Stomach (tissue), 9 donors: ENCODE results near the gene DHX58. TPM values are rescaled to one million over a fixed set of nuclear protein-coding genes. Genes with fewer than 3 reads are reported as not detected.

ENCODE experiments used
- DNase-seq, 2 donors: peaks; one replicate each; pipeline versions ENCODE4 v3.0.0 to v3.0.0-alpha.2; 2013 to 2019
- H3K27ac ChIP-seq, 5 donors: fragments of 200-600 bp in 4 of 5; sonication (generic) in 4 of 5; one replicate each; pipeline ENCODE4 v1.5.1; 2013 to 2019; ENCODE audit warnings: mild to moderate bottlenecking in 1 of 5, moderate library complexity in 1 of 5
- H3K27me3 ChIP-seq, 3 donors: fragments of 200-600 bp; sonication (generic); one replicate each; pipeline ENCODE4 v1.5.1; 2017 to 2019; ENCODE audit warnings: mixed run types in 1 of 3
- H3K36me3 ChIP-seq, 4 donors: fragments of 200-600 bp; sonication (generic); 1 replicate in 3 of 4; 2 replicates in 1 of 4; pipeline ENCODE4 v1.5.1; 2016 to 2019
- H3K4me1 ChIP-seq, 4 donors: fragments of 200-600 bp; sonication (generic); one replicate each; pipeline ENCODE4 v1.5.1; 2016 to 2019
- H3K4me3 ChIP-seq, 4 donors: fragments of 200-600 bp; sonication (generic) in 3 of 4; one replicate each; pipeline ENCODE4 v1.5.1; 2016 to 2019; ENCODE audit warnings: mild to moderate bottlenecking in 1 of 4
- H3K9me3 ChIP-seq, 4 donors: fragments of 200-600 bp; sonication (generic); one replicate each; pipeline ENCODE4 v1.5.1; 2016 to 2019
- EP300 ChIP-seq: sonication (generic); formaldehyde crosslinking; IDR thresholded peaks from one replicate; pipeline ENCODE4 v1.6.1; 2017; ENCODE audit warnings: antibody characterized with exemption
- POLR2A ChIP-seq, 4 donors: fragments of 450-650 bp; IDR thresholded peaks; one replicate each; pipeline ENCODE4 v1.6.1; 2016; ENCODE audit warnings: antibody characterized with exemption in 4 of 4, control low read depth in 2 of 4, mild to moderate bottlenecking in 1 of 4, moderate library complexity in 1 of 4
- POLR2AphosphoS5 ChIP-seq, 3 donors: sonication (generic); formaldehyde crosslinking; IDR thresholded peaks; one replicate each; pipeline ENCODE4 v1.6.1; 2016; ENCODE audit warnings: antibody characterized with exemption in 3 of 3
- WGBS, 5 donors: extraction: QIAGEN DNeasy Blood & Tissue Kit in 3 of 5; methylation state at CpG; one replicate each; pipeline versions ENCODE4 v1.1.5 to v1.1.7; 2013 to 2018; 5-methylcytosine and 5-hydroxymethylcytosine counted together
- intact Hi-C: fragments of 100-400 bp; cut with DNase I; formaldehyde crosslinking; loops from one replicate; pipeline ENCODE4 v1.15.1; 2023; ENCODE audit warnings: low total_unique reads
- polyA plus RNA-seq, 3 donors: library from polyadenylated mRNA; stranded (reverse); fragments of 200-250 nt; gene quantifications; one replicate each; pipeline ENCODE4 v1.2.3, GENCODE V29; 2013
- total RNA-seq, 5 donors: library from RNA; depleted of rRNA; stranded (reverse); fragments of >200 nt; gene quantifications; one replicate each; pipeline versions ENCODE4 v1.1.0 to v1.2.3, GENCODE V29; 2014 to 2016
- TF ChIP-seq, protein P1 (sequence below), 7 experiments: fragments of 450-650 bp in 4 of 7; fragments of 200-600 bp in 3 of 7; sonication (generic) in 3 of 7; IDR thresholded peaks; one replicate each; pipeline ENCODE4 v1.5.1; 2016 to 2019; ENCODE audit warnings: antibody characterized with exemption in 7 of 7, control low read depth in 2 of 7, mild to moderate bottlenecking in 1 of 7
- donor health status: healthy with polysubstance abuse.
- donor health status: Bipolar disorder and iron deficiency.
- donor health status: healthy.

Gene DHX58
- total and polyA plus RNA-seq, 8 donors, result 3.2 to 23.4 (median 12.9) TPM

- TF ChIP-seq POLR2A (IDR thresholded peaks at IDR 0.05), result no peak
- TF ChIP-seq POLR2AphosphoS5 (IDR thresholded peaks at IDR 0.05), result no peak
- TF ChIP-seq EP300, result no peak
- TF ChIP-seq, protein P1, sequence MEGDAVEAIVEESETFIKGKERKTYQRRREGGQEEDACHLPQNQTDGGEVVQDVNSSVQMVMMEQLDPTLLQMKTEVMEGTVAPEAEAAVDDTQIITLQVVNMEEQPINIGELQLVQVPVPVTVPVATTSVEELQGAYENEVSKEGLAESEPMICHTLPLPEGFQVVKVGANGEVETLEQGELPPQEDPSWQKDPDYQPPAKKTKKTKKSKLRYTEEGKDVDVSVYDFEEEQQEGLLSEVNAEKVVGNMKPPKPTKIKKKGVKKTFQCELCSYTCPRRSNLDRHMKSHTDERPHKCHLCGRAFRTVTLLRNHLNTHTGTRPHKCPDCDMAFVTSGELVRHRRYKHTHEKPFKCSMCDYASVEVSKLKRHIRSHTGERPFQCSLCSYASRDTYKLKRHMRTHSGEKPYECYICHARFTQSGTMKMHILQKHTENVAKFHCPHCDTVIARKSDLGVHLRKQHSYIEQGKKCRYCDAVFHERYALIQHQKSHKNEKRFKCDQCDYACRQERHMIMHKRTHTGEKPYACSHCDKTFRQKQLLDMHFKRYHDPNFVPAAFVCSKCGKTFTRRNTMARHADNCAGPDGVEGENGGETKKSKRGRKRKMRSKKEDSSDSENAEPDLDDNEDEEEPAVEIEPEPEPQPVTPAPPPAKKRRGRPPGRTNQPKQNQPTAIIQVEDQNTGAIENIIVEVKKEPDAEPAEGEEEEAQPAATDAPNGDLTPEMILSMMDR (IDR thresholded peaks at IDR 0.05), result no peak
- 86 to 90% (median 88%) methylated on average over 24 to 28 of the region's 28 CpGs for WGBS, 5 donors
- intact Hi-C loops, result loop anchor here (5.0 kb wide), 1 partner anchor 91 kb away; the partner anchor contains the start of gene NKIRAS2
- Histone ChIP-seq H3K27ac (peak overlapping the region; percentile 92 to 96 (median 92)), H3K4me3 (peak overlapping the region in 1 of 4 donors; percentile 65), H3K36me3 (peaks cover 5 to 67% (median 51%) of the 10 kb centered on the region in 4 donors), H3K27me3 (no peaks in the 10 kb centered on the region), H3K9me3 (no peaks in the 10 kb centered on the region), H3K4me1 (peaks cover 18 to 40% (median 29%) of the 10 kb centered on the region in 4 donors)
- DNase-seq, result no peak
Measured at GRCh38 chr17:42113293-42114069, 967 bp upstream of the DHX58 start.

DNA sequence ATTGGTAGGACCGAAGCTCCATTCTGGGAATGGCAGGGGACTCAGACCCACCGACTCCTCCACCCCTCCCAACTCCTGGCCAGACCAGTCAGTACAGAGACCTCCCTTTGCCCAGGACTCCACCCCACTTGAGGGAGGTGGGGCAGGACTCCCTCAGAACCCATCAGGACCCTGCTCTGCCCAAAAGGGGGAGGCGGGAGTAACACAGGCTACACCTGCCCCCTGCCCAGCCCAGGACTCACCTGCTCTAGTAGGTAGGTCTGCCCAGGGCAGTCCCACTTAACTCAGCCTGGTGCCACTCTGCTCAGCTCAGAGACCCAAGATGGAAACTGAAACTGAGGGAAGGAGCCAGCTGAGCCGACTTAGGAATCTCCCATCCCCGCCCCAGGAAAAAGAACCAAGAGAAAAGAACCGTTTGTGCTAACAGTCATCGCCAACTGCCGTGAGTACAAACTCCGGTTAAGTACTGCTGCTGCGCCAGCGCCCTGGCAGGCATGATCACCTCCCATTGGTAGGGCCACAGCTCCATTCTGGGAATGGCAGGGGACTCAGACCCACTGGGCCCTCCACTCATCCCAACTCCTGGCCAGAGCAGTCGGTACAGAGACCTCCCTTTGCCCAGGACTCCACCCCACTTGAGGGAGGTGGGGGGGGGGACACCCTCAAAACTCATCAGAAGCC, 503 bp downstream of the DHX58 start:
- TF ChIP-seq EP300, result no peak
- no peak for TF ChIP-seq POLR2AphosphoS5 (IDR thresholded peaks at IDR 0.05)
- no peak for TF ChIP-seq POLR2A (IDR thresholded peaks at IDR 0.05)
- TF ChIP-seq, protein P1 (IDR thresholded peaks at IDR 0.05), result no peak
- DNase-seq, result peak; percentile 47 to 72
- intact Hi-C loops, result loop anchor here (5.0 kb wide), 1 partner anchor 90 kb away; the partner anchor contains the start of gene NKIRAS2
- 3 to 15% (median 7%) methylated on average over 6 to 12 of the region's 12 CpGs for WGBS, 5 donors
- Histone ChIP-seq H3K36me3 (peaks cover 5 to 55% (median 43%) of the 10 kb centered on the region in 4 donors), H3K27me3 (no peaks in the 10 kb centered on the region), H3K27ac (peak overlapping the region; percentile 92 to 96 (median 92)), H3K4me1 (peaks cover 18 to 48% (median 38%) of the 10 kb centered on the region in 4 donors), H3K4me3 (peak overlapping the region; percentile 53 to 65 (median 60)), H3K9me3 (no peaks in the 10 kb centered on the region)

- WGBS, 5 donors, result 80 to 92% (median 90%) methylated on average over 10 to 11 of the region's 11 CpGs
- intact Hi-C loops, result loop anchor here (5.0 kb wide), 1 partner anchor 89 kb away; the partner anchor contains the start of gene NKIRAS2
- peak overlapping the region; percentile 53 to 65 (median 60) for H3K4me3 ChIP-seq
- no peak for DNase-seq
- H3K27ac ChIP-seq, result peak overlapping the region in 4 of 5 donors; percentile 92 to 96 (median 93)
- TF ChIP-seq EP300, result no peak
- TF ChIP-seq, protein P1 (IDR thresholded peaks at IDR 0.05), result no peak
- no peak for TF ChIP-seq POLR2AphosphoS5 (IDR thresholded peaks at IDR 0.05)
- no peak for TF ChIP-seq POLR2A (IDR thresholded peaks at IDR 0.05)
- H3K9me3 ChIP-seq, result no peaks in the 10 kb centered on the region
- H3K4me1 ChIP-seq, result peaks cover 18 to 41% (median 36%) of the 10 kb centered on the region in 4 donors
- no peaks in the 10 kb centered on the region for H3K27me3 ChIP-seq
- H3K36me3 ChIP-seq, result peaks cover 4 to 55% (median 45%) of the 10 kb centered on the region in 4 donors
Measured at GRCh38 chr17:42111265-42111636, 1.3 kb downstream of the DHX58 start.
